DMS53 (cell line): Measurements from ENCODE around the gene CHST3.
"Not testable (repeated sequence)": the region's sequence is repeated elsewhere in the genome, so short reads cannot be mapped to it uniquely, and the experiment has no call there.

ENCODE experiments used
- DNase-seq: peaks from one replicate; lab custom pipeline; 2025; lab: John Stamatoyannopoulos, UW

CHST3 gene

DNA sequence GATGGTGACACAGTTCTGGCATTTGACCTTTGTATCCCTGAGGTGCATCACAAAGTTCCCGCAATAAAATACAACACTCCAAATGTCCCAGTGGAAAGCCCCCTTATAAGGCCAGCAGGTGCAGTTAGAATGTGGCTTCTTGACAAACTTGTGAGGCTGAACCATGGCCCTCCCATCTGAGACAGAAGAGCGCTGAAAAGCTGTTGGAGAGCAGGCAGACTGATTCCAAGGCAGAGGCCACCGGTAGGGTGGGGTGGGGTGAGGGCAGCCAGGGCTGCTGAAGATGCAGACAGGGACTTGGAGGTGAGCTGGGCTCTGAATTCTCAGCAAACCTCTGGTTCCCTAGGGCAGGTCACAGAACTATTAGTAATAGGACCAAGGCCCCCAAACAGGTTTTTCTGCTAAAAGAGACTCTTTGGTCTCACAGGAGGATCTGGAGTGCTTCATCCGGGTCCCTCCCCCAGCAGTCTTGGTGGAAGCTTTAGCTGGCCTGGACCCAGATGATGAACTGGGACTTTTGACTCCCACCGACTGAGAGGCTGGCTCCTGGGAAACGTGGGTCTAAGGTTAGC is 15.6 kb upstream of the CHST3 start:
- peak; percentile 27 for DNase-seq

DNA sequence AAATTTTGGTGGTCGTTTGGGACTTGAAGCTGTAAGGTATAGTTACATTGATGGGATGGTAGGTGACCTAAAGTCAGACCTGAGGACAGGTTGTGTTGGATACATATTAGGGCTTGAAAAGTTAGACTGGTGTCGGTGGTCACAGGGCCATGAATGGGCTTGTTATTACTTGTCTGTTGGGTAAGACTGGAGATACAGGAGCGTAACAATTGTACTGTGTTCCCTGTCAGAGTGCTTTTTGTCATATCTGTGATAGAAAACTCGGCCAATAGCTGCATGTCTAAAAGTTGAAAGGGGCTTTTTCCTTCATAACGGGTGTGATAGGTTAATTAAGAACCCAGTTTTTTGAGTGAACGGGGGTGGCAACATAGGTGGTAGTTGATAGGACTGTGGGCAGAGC is 13.5 kb upstream of the CHST3 start:
- no peak for DNase-seq

DNA sequence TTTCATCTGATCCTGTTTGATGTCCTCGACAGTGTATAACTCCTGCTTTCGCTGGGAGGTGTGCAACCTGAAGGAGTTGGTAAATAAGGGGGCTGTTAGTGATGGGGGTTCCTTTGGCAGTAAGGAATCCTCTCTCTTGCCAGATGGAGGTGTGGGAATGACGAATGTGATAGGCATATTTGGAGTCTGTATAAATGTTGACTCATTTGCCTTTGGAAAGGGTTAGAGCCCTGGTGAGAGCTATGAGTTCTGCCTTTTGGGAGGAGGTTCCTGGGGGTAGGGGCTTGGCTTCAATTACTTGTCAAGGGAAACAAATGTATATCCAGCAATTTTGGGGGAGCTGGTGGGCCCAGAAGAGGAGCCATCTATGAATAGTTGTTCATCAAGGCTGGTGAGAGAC is 11.4 kb upstream of the CHST3 start:
- no peak for DNase-seq

DNA sequence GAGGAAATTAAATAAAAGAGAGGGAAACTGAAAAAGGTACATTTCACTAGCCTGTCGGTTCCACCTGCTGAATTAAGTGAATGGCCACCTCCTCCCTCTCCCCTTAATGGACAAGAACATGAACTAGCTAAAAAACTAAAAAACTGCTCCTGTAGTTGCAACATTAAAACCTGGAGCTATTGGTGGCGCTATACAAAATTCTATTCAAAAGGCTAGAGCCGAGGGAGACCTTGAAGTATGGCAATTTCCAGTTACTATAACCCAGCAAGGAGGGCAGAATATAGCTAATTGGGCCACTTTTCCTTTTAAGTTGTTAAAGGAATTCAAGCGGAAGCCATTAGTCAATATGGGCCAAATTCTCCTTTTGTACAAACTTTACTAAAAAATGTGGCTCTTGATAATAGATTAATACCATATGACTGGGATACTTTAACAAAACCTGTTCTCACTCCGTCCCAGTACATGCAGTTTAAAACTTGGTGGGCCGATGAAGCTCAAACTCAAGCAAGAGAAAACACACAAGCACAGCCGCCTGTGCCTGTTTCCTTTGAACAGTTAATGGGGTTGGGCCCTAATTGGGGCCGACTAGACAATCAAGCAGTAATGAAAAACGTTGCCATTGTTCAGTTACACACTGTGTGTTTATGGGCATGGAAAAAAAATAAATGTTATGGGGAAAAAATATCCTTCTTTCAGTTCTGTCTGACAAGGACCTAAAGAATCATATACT is 6.5 kb upstream of the CHST3 start:
- no peak for DNase-seq

DNA sequence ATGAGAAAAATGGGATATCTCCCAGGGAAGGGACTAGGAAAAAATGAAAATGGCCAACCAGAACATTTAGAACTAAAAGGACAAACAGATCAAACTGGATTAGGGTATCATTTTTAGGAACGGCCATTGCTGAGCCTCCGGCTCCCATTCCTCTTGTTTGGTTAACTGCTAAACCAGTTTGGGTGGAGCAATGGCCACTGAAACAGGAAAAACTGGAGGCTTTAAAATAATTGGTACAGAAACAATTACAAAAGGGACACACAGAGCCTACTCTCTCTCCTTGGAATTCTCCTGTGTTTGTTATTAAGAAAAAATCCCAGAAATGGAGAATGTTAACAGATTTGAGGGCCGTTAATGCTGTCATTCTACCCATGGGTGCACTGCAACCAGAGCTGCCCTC is 4.7 kb upstream of the CHST3 start:
- DNase-seq, result no peak

DNA sequence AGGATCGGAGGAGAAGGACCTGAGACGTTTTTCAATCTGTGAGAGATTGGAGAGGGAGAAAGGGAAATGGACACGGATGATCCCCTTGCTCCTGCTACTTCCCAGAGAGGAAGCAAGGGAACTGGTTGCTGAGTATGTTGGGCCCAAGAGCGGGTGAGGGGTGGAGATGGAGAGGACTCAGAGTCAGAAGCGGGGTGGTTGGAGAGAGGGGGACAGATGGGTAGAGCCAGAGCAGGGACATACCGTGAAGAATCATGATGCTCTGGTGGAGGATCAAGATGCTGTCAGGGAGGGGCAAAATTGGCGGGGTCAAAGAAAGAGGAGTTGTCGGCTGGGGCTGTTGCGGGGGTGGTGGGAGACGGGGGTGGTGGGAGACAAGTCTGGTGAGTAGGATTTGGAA is 2.4 kb upstream of the CHST3 start:
- DNase-seq, result no peak

DNA sequence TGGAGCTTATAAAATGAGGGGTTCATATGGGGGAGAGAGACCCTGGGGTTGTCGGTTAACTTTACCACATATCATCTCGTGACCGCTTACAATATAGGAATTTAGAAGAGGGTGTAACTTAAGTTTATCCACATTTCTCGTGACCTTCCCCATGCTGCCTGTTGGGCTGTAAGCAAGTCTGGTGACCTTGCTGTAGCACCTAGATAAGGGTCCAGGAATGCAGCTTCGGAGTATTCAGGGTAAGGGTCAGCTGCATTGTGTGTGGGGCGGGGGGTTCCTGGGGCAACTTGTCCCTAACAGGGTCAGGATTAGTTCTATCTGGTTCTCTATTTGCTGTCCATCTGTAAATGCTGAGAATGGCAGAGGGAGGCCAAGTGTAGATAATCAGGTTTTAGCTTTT is 1.3 kb upstream of the CHST3 start:
- no peak for DNase-seq

DNA sequence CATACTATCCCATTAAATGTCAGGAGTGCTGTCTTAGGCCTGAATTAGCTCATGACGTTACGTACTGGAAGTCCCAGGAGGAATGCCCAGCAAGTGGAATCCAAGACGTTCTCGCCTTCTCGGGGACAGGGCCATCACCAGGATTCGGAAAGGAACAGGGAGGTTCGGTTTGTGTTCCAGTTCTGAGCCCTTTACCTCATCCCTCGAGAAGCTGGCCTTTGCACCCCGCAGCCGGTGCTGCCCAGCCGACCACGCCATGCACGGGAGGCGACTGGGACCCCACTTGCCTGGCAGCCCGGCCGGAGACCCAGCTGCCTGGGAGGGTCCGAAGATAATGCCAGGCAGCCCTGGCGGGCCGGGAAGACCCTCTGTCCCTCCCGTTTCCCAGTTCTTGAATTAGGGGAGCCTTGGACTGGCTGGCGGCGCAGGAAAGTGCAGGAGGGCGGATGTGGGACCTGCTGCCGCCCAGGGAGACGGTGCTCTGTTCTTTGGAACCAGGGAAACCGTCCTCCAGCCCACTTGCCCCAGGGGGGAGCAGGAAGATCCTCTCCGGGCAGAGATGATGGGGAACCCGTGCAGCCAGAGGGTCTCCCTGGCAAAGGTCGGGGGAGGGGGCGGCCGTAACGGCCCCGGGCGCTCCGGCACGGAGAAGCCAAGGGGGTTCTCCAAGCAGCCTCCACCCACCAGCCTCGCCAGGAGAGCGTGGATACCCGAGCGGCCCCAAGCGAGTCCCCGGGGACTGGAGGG is 671 bp upstream of the CHST3 start:
- DNase-seq, result no peak

DNA sequence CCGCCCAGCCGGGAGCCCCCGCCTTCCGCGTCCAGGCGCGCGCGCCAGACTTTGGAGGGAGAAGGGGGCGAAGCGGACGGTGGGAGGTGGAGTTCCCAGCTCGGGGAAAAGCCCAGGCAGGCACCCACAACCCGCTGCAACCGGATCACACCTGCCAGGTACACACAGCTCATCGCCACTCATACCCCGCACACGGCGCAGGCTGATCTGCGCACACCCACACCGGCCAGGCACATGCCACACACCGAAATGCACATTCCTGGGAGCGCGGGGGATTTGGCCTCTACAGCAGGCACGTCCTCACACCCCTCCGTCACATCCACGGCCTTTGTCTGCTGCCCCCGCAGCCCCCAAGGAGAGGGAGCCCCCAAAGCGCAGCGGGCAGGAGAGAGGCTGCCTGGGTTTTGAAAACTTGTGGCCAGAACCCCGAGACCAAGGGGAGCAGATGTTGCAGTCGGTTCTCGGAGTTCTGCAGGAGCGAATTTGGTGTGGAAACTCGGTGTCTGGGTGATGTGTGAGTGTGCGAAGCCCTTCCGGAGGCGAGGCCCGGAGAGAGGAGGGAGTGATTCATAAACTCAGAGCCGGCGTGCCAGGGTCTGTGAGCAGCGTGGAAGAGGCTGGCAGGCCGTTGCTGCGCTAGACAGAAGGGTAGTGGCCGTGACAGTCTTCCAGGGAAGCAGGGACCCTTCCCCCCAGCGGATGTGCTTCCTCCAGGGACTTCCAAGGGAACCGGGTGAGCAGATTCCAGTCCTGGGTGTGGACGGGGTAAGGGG is 734 bp downstream of the CHST3 start:
- peak; percentile 42 for DNase-seq

DNA sequence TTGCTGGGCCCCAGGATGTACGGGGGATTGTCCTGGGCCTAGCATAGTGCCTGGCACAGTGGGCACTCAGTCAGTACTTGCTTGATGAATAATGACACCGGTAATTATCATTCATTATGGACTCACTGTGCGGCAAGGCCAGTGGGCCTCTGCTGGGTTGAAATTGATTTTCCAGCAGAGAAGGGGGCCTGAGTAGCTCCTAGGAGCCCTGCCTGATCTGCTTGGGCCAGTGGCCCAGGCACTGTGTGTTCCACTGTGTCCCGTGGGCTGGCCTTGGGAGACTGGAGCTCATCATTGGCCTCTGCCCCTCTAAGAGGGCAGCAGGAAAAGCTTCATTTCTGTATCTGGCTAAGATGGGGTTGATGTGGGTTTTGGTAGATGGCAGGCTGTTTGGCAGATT is 1.4 kb downstream of the CHST3 start:
- no peak for DNase-seq

DNA sequence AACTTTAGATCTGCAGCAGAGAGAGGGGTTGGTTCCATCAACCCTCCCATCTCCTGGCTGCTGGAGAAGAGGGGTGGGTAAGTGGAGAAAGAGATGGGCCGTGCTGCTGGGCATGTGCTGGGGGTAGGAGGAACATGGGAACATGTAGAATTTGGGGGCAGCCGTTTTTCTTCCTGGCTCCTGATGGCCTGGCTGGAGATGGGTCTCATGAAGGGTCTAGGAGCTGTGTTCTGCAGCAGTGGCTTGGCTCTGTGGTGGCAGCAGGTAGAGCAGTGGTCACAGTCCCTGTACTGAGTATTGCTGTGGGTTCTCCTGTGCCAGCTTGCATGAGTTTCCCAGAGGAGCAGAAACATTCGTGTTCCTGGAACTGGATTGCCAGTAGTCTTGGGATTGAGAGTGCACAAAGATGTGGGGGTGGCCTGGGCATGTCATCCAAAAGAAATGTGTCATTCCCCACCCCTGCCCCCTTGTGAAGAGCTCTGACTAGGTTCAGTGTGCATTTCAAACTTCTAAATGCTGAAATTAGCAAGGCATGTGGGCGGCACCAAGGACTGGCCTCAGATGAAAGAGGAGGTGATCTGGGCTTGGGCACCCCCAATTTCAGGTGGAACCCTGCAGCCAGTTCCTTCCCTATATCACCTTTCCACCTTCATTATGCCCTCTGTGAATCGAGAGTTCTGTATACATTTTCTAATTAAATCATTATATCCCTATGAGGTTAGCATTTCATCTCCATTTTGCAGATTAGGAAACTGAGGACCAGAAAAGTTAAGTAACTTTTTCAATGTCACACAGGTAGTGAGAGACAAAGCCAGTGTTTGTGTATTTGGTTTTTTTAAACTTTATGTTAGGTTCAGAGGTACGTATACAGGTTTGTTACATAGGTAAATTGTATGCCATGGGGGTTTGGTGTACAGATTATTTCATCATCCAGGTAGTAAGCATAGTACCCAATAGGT is 2.1 kb downstream of the CHST3 start:
- no peak for DNase-seq

DNA sequence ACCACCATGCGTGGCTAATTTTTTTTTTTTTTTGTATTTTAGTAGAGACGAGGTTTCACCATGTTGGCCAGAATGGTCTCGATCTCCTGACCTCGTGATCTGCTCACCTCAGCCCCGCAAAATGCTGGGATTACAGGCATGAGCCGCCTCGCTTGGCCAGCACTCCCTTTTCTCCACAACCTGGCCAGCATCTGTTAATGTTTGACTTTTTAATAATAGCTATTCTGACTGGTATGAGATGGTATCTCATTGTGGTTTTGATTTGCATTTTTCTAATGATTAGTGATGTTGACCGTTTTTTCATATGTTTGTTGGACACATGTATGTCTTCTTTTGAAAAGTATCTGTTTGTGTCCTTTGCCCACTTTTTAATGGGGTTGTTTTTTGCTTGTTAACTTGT is 3.8 kb downstream of the CHST3 start:
- not testable (repeated sequence) for DNase-seq

DNA sequence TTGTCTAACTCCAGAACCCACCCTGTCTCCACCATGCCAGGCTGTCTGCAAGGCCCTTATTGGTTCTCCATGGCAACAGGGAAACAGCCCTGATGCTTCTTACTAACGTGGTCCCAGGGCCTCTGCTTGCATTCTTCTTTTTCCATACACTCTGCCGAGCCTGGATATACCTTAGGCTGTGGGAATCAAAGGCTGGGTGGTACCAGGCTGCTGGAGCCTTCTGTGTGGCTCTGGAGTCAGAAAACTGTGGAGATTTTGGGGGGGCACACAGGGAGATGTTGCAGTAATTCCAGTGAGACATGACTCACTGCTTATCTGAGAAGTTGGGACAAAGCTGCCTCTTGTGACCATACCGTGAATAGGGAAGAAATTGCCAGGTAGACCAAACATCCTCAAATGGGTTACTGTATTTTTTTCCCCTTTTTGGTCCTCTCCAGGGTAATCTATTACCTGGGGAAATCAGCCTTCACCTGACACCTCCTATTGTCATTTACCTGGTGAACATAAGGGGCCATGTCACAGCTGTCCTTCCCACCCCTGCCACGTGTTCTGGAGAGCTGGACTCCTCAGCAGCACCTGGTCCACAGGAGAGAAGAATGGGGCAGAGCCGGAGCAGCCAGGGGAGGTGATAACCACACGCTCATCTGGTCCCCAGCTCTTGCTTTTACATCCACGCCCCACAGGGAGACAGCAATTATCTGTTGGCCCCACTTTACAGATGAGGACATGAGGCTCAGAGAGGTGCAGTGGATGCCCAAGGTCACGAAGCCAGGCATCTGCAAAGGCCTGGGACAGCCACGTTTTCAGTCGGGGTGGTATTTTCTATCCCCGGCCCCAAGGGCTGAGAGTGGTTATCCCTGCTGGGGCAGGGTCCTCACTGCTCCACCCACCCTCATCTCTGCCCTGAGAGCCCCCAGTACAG is 4.6 kb downstream of the CHST3 start:
- DNase-seq, result no peak

DNA sequence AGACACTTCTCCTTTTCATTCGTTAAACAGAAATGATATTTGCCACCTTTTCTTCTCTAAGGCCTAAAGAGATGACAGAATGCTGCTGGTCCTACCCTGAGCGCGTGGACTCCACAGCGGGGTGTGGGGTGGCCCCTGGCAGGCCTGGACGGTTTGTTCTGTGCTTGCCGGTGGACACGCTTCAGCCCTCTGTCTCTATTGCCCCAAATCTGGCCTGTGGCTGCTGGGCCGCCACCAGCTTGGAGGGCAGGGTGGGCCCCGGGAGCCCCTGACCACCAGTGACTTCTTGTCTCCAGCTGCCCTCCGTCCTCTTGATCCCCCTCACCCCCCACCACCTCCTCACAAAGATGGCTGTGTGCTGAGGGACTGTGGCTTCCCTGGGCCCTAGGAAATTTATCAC is 5.7 kb downstream of the CHST3 start:
- DNase-seq, result no peak

DNA sequence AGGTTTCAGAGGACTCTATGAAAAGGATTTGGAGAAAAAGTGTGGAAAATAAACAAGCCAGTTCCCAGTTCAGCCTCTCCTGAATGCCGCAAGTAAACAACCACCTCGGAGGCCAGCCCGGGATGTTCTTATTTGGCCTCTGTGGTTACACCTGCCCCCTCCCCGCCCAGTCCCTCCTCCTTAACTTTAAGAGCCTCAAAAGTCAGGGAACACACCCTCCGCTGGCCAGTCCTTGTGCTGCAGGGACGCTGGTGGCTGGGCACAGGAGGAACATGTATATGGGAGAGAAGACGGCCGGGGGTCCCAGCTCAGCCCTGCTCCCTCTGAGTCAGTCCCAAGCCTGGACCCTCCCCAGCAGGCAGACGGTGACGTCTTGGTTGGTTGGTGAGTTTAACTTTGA is 6.1 kb downstream of the CHST3 start:
- DNase-seq, result peak; percentile 38

DNA sequence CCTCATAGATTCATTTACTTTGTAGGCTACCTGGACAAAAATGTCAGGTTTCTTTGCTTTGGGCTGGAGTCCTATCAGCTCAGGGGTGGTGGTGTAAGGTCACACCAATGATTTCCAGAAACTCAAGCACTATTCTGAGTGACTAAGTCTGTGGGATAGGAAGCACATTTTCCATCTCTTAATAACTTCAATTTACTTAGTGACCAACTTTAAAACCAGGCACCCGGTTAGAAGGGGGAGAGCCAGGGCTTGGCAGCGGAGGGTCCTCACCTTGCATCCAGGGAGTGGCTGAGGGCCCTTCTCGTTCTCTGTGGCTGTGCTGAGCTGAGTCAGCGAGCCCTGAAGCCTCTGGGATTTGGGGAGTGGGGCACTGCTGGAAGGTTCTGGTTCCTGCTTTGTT is 6.7 kb downstream of the CHST3 start:
- no peak for DNase-seq

DNA sequence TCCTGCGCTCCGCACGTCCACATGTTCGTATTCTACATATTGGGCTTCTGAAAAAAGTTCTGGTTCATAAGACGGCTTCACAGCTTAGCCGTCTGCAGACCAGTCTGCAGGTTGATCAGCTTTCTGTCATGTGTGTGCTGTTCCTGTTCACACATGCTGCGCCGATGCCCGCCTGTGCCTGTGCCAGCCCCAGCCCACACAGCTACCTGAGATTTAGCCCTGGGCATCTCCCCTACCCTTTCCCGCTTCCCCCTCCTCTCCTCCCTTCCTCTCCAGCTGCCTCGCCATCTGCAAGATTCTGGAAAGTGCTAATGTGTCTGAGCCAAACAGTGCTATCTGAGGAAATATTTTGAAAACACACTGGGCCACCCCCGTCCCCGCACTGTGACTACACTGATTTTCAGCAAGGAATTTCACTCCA is 7.1 kb downstream of the CHST3 start:
- no peak for DNase-seq

DNA sequence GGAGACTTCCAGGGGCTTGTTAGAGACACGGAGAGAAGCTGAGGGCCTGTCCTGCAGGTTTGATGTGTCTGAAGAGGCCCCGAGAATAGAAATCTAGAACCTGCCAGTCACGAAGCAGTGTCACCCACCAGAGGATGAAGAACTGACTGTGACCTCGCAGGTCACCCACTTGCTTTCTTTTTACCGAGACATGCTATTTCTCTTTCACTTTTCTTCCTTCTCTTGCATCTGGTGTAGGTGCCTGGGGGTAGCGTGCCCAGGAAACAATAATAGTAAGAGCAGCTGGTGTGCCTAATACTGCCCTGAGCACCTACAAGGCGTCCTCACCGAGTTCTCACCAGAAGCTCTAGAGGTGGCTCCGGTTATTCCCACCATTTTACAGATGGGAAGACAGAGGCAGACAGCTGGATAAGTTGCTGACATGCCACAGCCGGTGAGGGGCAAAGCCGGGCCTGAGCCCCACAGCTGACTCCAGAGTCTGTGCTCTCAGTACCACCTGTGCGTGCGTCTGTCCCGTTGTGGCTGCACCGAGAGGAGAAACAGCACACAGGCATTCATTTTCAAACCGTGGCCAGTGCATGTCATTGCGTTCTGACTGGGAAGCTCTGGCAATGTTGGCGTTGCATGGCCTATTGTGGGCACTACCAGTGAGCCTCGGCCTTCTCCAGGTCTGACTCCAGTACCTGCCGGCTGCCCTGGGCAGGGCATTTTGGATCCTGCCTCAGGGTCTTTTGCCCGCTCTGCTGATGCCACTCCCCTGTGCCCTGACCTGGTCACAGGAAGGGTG is 7.8 kb downstream of the CHST3 start:
- DNase-seq, result no peak
